ENCODE results near the gene KRTAP13-1. TPM values are rescaled to one million over a fixed set of nuclear protein-coding genes. Genes with fewer than 3 reads are reported as not detected.

KRTAP13-1 gene
- total RNA-seq, 1 experiment from 2014 or later, result not detected

DNA sequence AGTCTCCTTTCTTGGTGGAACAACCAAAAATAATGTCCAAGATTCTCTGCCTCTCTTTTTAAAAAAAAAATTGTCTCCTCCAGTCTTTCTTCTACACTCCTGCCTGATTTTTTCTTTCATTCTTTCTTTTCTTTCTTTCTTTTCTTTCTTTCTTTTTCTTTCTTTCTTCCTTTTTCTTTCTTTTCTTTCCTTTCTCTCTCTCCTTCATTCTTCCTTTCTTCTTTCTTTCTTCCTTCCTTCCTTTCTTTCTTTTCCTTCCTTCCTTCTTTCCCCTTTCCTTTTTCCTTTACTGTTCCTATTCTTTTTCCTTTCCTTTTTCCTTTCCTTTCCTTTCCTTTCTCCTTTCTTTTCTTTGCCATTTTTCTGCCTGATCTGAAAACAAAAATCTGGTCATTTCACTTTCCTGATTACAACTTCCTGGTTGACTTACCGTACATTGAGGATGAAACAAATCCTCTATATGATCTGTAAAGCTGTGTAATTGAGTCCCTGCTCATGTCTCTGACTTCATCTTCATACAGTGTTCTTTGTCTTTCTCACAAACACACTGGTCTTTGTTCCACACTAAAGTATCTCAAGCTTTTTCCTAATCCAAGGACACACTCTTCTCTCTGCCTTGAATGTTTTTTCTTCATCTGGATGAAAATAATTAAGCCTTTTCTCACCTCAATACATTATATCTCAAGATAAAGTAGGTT lies 41.4 kb upstream of the KRTAP13-1 start:
- Mint-ChIP-seq H3K4me1 (ENCODE audit: low read depth, unreplicated experiment) (no peaks in the 10 kb centered on the region), H3K27ac (ENCODE audit: unreplicated experiment) (no peak overlapping the region), H3K4me3 (ENCODE audit: low read depth, unreplicated experiment) (no peak overlapping the region), H3K27me3 (ENCODE audit: unreplicated experiment) (peaks cover 18% of the 10 kb centered on the region), H3K9me3 (ENCODE audit: low read depth, unreplicated experiment) (peaks cover 3% of the 10 kb centered on the region), H3K36me3 (ENCODE audit: insufficient read depth, unreplicated experiment) (no peaks in the 10 kb centered on the region)
- BruUV-seq (replicated peaks), result no TSS peak
- intact Hi-C loops (cut with micrococcal nuclease; ENCODE audit: unreplicated experiment), result no loop called here
- DNase-seq, result no peak
- CTCF ChIA-PET, result no interaction called here
- TF ChIP-seq, protein P1, sequence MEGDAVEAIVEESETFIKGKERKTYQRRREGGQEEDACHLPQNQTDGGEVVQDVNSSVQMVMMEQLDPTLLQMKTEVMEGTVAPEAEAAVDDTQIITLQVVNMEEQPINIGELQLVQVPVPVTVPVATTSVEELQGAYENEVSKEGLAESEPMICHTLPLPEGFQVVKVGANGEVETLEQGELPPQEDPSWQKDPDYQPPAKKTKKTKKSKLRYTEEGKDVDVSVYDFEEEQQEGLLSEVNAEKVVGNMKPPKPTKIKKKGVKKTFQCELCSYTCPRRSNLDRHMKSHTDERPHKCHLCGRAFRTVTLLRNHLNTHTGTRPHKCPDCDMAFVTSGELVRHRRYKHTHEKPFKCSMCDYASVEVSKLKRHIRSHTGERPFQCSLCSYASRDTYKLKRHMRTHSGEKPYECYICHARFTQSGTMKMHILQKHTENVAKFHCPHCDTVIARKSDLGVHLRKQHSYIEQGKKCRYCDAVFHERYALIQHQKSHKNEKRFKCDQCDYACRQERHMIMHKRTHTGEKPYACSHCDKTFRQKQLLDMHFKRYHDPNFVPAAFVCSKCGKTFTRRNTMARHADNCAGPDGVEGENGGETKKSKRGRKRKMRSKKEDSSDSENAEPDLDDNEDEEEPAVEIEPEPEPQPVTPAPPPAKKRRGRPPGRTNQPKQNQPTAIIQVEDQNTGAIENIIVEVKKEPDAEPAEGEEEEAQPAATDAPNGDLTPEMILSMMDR (IDR thresholded peaks at IDR 0.05; ENCODE audit: unreplicated experiment), result no peak

DNA sequence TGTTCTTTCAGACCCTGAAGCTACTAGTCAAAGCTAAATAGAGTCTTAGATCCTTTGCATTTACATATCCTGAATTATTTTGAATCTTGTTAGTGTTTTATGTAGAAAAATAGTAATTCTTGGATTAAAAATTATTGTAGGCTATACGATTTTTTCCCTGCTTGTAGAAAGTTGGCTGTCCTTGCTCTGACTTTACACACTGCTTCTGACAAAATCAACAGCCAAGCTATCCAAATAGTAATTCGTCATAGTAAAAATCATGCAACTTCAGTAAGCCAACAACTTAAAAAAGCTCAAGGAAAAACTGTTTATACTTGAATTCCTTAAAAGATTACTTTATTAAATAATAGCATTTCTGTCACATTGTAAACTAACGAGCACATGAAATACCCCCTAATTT lies 39.9 kb upstream of the KRTAP13-1 start:
- CTCF ChIA-PET, result interaction anchor here (0.5 kb wide), 1 partner anchor 9 kb away, joined by 5 read pairs; no protein-coding TSS in a partner anchor
- Mint-ChIP-seq H3K9me3 (ENCODE audit: low read depth, unreplicated experiment) (peaks cover 3% of the 10 kb centered on the region), H3K27me3 (ENCODE audit: unreplicated experiment) (peaks cover 18% of the 10 kb centered on the region), H3K4me3 (ENCODE audit: low read depth, unreplicated experiment) (no peak overlapping the region), H3K27ac (ENCODE audit: unreplicated experiment) (no peak overlapping the region), H3K4me1 (ENCODE audit: low read depth, unreplicated experiment) (no peaks in the 10 kb centered on the region), H3K36me3 (ENCODE audit: insufficient read depth, unreplicated experiment) (no peaks in the 10 kb centered on the region)
- BruUV-seq (replicated peaks), result no TSS peak
- TF ChIP-seq, protein P1 (IDR thresholded peaks at IDR 0.05; ENCODE audit: unreplicated experiment), result no peak
- intact Hi-C loops (cut with micrococcal nuclease; ENCODE audit: unreplicated experiment), result no loop called here
- no peak for DNase-seq

DNA sequence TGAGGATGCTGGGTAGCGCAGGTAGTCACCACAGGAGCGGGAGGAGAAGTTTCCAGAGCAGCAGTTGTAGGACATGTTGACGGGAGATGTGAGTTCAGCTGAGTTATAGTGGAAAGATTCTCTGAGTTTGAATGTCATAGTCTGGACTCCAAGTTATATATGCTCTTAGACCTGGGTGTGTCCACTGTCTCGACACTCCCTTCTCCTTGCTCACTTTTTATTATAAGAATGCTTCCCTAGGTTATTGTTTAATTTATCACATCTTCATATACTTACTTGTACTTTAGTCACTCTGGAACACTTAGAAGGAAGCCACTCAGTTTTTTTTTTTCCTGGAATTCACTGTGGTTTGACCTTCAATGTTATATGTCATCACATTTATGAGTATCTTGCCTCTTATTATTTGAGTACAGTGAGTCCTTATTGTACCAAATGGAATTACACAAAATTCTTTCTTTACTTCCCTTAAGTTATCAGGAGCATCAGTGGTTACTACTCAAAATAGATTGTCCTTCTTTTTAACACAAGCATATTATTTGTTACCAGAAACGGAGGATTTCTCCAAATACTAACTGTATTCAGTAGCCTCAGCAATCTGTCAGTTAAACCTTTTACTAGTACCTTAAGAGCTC lies 23.6 kb upstream of the KRTAP13-1 start, which contains the start of gene KRTAP13-2:
Gene KRTAP13-2 (minus strand): TSS at position 133 of the 632 bp plus-strand sequence. CDS start 58 bp downstream, at position 75.
- H3K4me3 Mint-ChIP-seq (ENCODE audit: low read depth, unreplicated experiment), result no peak within 1 kb of the TSS
- no peak for DNase-seq
- intact Hi-C loops (cut with micrococcal nuclease; ENCODE audit: unreplicated experiment), result no loop called here
- no peaks in the 10 kb centered on the region for H3K4me1 Mint-ChIP-seq (ENCODE audit: low read depth, unreplicated experiment)
- TF ChIP-seq, protein P1 (IDR thresholded peaks at IDR 0.05; ENCODE audit: unreplicated experiment), result no peak
- H3K27ac Mint-ChIP-seq (ENCODE audit: unreplicated experiment), result no peak within 1 kb of the TSS
- no TSS peak for BruUV-seq (replicated peaks)
- no peaks in the 10 kb centered on the region for H3K27me3 Mint-ChIP-seq (ENCODE audit: unreplicated experiment)
- no peaks in the 10 kb centered on the region for H3K36me3 Mint-ChIP-seq (ENCODE audit: insufficient read depth, unreplicated experiment)
- H3K9me3 Mint-ChIP-seq (ENCODE audit: low read depth, unreplicated experiment), result peaks cover 6% of the 10 kb centered on the region
- CTCF ChIA-PET, result interaction anchor here (0.6 kb wide), 1 partner anchor 25 kb away, joined by 4 read pairs; no protein-coding TSS in a partner anchor

DNA sequence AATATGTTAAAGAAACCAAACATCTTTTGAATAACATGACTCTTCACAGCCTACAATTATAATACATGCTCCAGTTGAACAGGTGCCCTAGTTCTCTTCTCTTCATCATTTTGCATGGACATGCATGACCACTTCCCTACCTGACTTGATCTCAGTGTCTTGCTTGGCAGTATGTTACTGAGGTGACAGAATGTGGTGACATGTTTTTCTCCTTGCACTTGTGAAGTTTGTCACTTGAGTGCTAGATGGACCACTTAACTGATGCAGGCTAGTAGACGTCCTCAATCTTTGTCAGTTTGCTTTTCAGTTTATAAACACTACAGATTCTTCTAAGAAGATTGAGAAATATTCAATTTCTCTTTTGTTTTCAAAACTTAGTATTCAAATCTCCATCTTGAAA lies 13.6 kb upstream of the KRTAP13-1 start:
- Mint-ChIP-seq H3K4me3 (ENCODE audit: low read depth, unreplicated experiment) (no peak overlapping the region), H3K36me3 (ENCODE audit: insufficient read depth, unreplicated experiment) (no peaks in the 10 kb centered on the region), H3K4me1 (ENCODE audit: low read depth, unreplicated experiment) (no peaks in the 10 kb centered on the region), H3K27me3 (ENCODE audit: unreplicated experiment) (no peaks in the 10 kb centered on the region), H3K9me3 (ENCODE audit: low read depth, unreplicated experiment) (peaks cover 7% of the 10 kb centered on the region), H3K27ac (ENCODE audit: unreplicated experiment) (no peak overlapping the region)
- intact Hi-C loops (cut with micrococcal nuclease; ENCODE audit: unreplicated experiment), result no loop called here
- CTCF ChIA-PET, result no interaction called here
- no TSS peak for BruUV-seq (replicated peaks)
- TF ChIP-seq, protein P1 (IDR thresholded peaks at IDR 0.05; ENCODE audit: unreplicated experiment), result no peak
- no peak for DNase-seq
